Measurements from ENCODE around the gene ANTXR1.

ANTXR1 gene

GRCh38 chr2:69213201-69213600 is 200.2 kb downstream of the ANTXR1 start:
- no peak for TF ChIP-seq CTCF (conservative IDR thresholded peaks at IDR 0.05; ENCODE audit: low read depth, low read length)
- no peak overlapping the region for H3K4me3 ChIP-seq (IDR thresholded peaks at IDR 0.05; ENCODE audit: insufficient read depth, low read depth, low read length)

GRCh38 chr2:69213782-69214181 is 200.8 kb downstream of the ANTXR1 start:
- H3K4me3 ChIP-seq (IDR thresholded peaks at IDR 0.05; ENCODE audit: insufficient read depth, low read depth, low read length), result no peak overlapping the region
- no peaks in the 10 kb centered on the region for H4K20me1 ChIP-seq (ENCODE audit: insufficient read depth)
- H3K27me3 ChIP-seq (ENCODE audit: insufficient read depth, low read depth), result no peaks in the 10 kb centered on the region
- H2AFZ ChIP-seq (ENCODE audit: low read depth), result no peak overlapping the region
- TF ChIP-seq CTCF (conservative IDR thresholded peaks at IDR 0.05; ENCODE audit: low read depth, low read length), result no peak
- H3K4me2 ChIP-seq, result no peak overlapping the region
- H3K79me2 ChIP-seq (ENCODE audit: insufficient read depth, low read depth), result no peaks in the 10 kb centered on the region
- no peaks in the 10 kb centered on the region for H3K36me3 ChIP-seq (ENCODE audit: insufficient read depth)
- H3K27ac ChIP-seq, result no peak overlapping the region
- no peaks in the 10 kb centered on the region for H3K4me1 ChIP-seq (ENCODE audit: low read depth, poor library complexity, severe bottlenecking)
- no peak overlapping the region for H3K9ac ChIP-seq

More at GRCh38 chr2:69213201-69213600, 200.2 kb downstream of the ANTXR1 start:
- no peaks in the 10 kb centered on the region for H3K36me3 ChIP-seq (ENCODE audit: insufficient read depth)
- H3K4me2 ChIP-seq, result no peak overlapping the region
- no peak overlapping the region for H3K27ac ChIP-seq
- H4K20me1 ChIP-seq (ENCODE audit: insufficient read depth), result no peaks in the 10 kb centered on the region
- H3K9ac ChIP-seq, result no peak overlapping the region
- no peaks in the 10 kb centered on the region for H3K79me2 ChIP-seq (ENCODE audit: insufficient read depth, low read depth)
- H3K4me1 ChIP-seq (ENCODE audit: low read depth, poor library complexity, severe bottlenecking), result no peaks in the 10 kb centered on the region
- H3K27me3 ChIP-seq (ENCODE audit: insufficient read depth, low read depth), result no peaks in the 10 kb centered on the region
- no peak overlapping the region for H2AFZ ChIP-seq (ENCODE audit: low read depth)

GRCh38 chr2:69214898-69215297 is 201.9 kb downstream of the ANTXR1 start:
- H3K36me3 ChIP-seq (ENCODE audit: insufficient read depth), result no peaks in the 10 kb centered on the region
- TF ChIP-seq CTCF (conservative IDR thresholded peaks at IDR 0.05; ENCODE audit: low read depth, low read length), result no peak

GRCh38 chr2:69216535-69217332 is 203.8 kb downstream of the ANTXR1 start:
- no peak overlapping the region for H3K4me2 ChIP-seq
- no peak overlapping the region for H3K27ac ChIP-seq

More at GRCh38 chr2:69214898-69215297, 201.9 kb downstream of the ANTXR1 start:
- Histone ChIP-seq H3K79me2 (ENCODE audit: insufficient read depth, low read depth) (no peaks in the 10 kb centered on the region), H4K20me1 (ENCODE audit: insufficient read depth) (no peaks in the 10 kb centered on the region), H3K27ac (no peak overlapping the region), H3K4me1 (ENCODE audit: low read depth, poor library complexity, severe bottlenecking) (no peaks in the 10 kb centered on the region), H3K4me3 (IDR thresholded peaks at IDR 0.05; ENCODE audit: insufficient read depth, low read depth, low read length) (no peak overlapping the region), H2AFZ (ENCODE audit: low read depth) (no peak overlapping the region), H3K4me2 (no peak overlapping the region), H3K9ac (no peak overlapping the region), H3K27me3 (ENCODE audit: insufficient read depth, low read depth) (no peaks in the 10 kb centered on the region)

More at GRCh38 chr2:69216535-69217332, 203.8 kb downstream of the ANTXR1 start:
- Histone ChIP-seq H3K79me2 (ENCODE audit: insufficient read depth, low read depth) (no peaks in the 10 kb centered on the region), H4K20me1 (ENCODE audit: insufficient read depth) (no peaks in the 10 kb centered on the region), H3K4me1 (ENCODE audit: low read depth, poor library complexity, severe bottlenecking) (no peaks in the 10 kb centered on the region), H3K9ac (no peak overlapping the region), H2AFZ (ENCODE audit: low read depth) (no peak overlapping the region), H3K36me3 (ENCODE audit: insufficient read depth) (no peaks in the 10 kb centered on the region), H3K27me3 (ENCODE audit: insufficient read depth, low read depth) (no peaks in the 10 kb centered on the region), H3K4me3 (IDR thresholded peaks at IDR 0.05; ENCODE audit: insufficient read depth, low read depth, low read length) (no peak overlapping the region)
- no peak for TF ChIP-seq CTCF (conservative IDR thresholded peaks at IDR 0.05; ENCODE audit: low read depth, low read length)

Data from KMS-11 (cell line).